VCaP (cell line): ENCODE results near the gene COX6B2.

Experiments
- H3K27ac ChIP-seq: fragments of 450-650 bp; 2 replicates; pipeline ENCODE4 v1.5.1; 2017
- TF ChIP-seq, protein P1 (sequence below): fragments of 450-650 bp; conservative IDR thresholded peaks from 2 replicates; pipeline ENCODE4 v1.5.1; 2017; ENCODE audit warnings: mild to moderate bottlenecking, moderate library complexity

The COX6B2 gene

DNA sequence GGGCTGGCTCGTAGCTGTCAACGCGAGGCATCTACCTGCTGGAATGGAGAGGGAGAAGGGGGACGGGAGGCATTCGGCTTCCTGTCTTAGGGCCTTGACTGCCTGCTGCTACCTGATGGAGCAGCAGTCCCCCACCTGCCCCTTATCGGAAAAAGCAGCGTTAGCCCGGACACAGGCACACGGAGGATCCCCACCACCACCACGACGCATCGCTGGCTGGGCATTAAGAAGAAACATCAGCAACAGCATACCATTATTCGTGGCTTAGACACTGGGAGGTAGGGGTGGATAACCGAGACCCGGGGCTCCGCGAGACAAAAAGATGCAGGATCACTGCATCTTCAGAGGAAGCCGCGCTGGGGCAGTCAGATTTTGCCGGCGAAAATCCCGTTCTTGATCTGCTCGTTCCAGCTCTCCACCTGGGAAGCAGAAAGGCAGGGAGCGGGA, 1.1 kb downstream of the COX6B2 start:
- TF ChIP-seq, protein P1, sequence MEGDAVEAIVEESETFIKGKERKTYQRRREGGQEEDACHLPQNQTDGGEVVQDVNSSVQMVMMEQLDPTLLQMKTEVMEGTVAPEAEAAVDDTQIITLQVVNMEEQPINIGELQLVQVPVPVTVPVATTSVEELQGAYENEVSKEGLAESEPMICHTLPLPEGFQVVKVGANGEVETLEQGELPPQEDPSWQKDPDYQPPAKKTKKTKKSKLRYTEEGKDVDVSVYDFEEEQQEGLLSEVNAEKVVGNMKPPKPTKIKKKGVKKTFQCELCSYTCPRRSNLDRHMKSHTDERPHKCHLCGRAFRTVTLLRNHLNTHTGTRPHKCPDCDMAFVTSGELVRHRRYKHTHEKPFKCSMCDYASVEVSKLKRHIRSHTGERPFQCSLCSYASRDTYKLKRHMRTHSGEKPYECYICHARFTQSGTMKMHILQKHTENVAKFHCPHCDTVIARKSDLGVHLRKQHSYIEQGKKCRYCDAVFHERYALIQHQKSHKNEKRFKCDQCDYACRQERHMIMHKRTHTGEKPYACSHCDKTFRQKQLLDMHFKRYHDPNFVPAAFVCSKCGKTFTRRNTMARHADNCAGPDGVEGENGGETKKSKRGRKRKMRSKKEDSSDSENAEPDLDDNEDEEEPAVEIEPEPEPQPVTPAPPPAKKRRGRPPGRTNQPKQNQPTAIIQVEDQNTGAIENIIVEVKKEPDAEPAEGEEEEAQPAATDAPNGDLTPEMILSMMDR, result no peak
- no peak overlapping the region for H3K27ac ChIP-seq

DNA sequence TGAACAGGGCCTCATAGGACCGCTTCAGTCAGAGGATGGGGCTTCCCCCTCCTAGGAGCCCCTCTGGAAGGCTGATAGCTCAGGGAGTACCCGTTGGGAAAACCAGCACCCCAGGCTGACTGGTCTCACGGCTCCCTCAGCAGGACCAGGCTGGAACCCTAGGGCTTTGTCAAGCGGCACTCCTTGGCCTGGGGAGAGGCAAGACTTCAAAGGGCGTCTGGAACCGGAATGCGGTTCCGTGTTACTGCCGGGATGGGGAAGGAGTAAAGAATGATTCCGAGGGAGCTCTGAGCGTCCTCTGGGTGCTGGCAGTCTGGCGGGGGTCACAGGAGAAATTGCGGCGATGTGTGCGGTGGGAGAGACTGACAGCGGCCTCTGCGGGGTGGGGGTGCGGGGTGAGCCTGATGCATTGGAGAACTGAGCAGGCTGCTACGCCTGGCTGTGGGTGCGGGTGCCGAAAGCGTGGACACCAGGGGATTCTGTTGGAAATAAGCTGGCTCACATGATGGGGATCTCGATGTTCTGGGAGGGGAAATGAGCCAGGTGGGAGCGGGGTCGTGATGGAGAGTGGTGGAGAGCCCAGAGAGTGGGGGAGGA, 1.9 kb downstream of the COX6B2 start:
- TF ChIP-seq, protein P1, result no peak
- H3K27ac ChIP-seq, result no peak overlapping the region

GRCh38 chr19:55352040-55352439, 2.5 kb downstream of the COX6B2 start:
- TF ChIP-seq, protein P1, result no peak

DNA sequence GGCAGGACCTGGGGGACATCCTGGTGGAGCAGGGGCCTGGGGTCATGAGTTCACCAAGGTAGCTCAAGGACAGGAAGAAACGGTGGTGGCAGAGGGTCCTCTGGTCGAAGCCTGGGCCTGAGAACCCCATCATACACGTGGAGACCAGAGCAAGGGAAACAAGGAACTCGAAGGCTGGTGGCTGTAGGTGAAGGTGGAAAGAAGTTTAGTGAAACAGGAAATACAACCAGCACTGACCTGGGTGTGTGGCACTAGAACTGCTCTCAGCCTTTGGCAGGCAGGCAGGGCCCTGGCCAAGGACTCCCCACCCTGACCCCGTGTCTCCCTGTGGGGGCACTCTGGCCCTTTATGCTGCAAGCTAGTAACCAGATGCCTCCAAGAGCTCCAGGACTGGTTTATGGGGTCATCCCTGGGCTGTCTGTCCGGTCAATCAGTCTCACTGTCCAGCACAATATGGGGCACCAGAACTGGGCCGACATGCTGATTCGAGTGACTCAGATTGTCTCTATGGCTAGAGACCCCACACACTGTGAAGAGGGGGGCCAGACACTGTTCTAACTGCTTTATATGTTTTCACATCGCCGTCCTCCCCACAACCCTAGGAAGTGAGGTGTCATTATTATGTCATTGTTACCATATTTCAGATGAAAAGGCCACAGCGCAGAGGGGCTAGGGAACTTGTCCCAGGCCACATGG, 3.8 kb downstream of the COX6B2 start:
- TF ChIP-seq, protein P1, result no peak
- H3K27ac ChIP-seq, result no peak overlapping the region

More at GRCh38 chr19:55352040-55352439, 2.5 kb downstream of the COX6B2 start:
- no peak overlapping the region for H3K27ac ChIP-seq

DNA sequence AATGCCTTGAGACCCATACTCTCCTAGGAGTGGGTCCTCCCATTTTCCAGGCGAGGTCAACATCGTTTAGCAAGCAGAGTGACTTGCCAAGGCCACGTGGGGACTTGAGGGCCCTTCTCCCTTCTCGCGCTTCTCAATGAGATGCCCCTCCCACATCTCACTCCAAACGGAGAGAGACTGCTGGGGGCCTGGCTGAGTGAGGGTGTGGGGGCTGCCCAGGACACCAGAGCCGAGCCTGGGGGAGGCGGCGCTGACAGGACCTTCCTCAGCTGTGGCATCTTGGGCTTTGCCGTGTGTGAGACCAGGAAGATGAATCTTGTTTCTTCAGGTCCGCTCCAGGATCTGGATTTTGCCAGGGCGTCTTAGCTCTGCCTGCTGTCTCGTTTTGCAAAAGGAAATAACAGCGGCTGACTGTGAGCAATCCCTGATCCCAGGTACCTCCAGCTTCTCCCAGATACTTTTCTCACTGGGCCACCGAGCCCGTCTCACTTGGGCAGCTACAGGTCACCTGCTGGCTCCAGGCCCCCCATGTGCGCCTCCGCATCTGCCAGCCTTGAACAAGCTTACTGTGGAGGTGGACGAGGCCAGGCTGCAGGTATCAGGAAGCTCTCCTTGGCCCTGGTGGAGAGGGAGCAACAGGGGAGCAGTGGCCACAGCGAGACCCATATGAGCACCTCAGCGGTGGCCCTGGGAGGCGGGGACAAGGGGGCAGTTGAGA, 6.0 kb downstream of the COX6B2 start:
- no peak overlapping the region for H3K27ac ChIP-seq
- TF ChIP-seq, protein P1, result no peak

- TF ChIP-seq, protein P1, result no peak
- no peak overlapping the region for H3K27ac ChIP-seq
These were observed 7.0 kb downstream of the COX6B2 start for GRCh38 chr19:55347442-55348009.
